Breast epithelium (tissue), 3 donors: ENCODE data around the gene LUZP1.

Experiments
- POLR2A ChIP-seq: fragments of 450-650 bp; IDR thresholded peaks from one replicate; pipeline ENCODE4 v1.6.1; 2016; ENCODE audit warnings: antibody characterized with exemption, mild to moderate bottlenecking, moderate library complexity
- POLR2AphosphoS5 ChIP-seq, 3 donors: sonication (generic); formaldehyde crosslinking; IDR thresholded peaks; one replicate each; pipeline ENCODE4 v1.6.1; 2017; ENCODE audit warnings: antibody characterized with exemption in 3 of 3
- TF ChIP-seq, protein P1 (sequence below), 3 donors: fragments of 450-650 bp; IDR thresholded peaks; one replicate each; pipeline ENCODE4 v1.5.1; 2016 to 2017; ENCODE audit warnings: antibody characterized with exemption in 3 of 3, mild to moderate bottlenecking in 3 of 3, moderate library complexity in 3 of 3

DNA sequence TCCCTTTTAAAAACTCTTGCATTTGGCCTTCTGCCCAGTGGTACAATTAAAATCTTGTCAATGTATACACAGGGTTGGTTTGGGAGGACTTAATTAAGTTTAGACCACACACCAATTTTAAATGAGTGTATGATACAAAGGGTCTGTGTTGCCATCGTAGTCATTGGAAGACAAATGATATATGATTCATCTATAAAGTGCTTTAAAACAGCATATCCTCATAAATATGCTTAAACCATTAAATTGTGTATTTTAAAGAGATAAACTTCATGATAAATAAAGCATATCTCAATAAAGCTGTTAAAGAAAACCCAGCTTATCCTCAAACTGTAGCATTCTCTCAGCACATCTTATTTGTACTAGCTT is 69.5 kb downstream of the LUZP1 start:
- TF ChIP-seq, protein P1, sequence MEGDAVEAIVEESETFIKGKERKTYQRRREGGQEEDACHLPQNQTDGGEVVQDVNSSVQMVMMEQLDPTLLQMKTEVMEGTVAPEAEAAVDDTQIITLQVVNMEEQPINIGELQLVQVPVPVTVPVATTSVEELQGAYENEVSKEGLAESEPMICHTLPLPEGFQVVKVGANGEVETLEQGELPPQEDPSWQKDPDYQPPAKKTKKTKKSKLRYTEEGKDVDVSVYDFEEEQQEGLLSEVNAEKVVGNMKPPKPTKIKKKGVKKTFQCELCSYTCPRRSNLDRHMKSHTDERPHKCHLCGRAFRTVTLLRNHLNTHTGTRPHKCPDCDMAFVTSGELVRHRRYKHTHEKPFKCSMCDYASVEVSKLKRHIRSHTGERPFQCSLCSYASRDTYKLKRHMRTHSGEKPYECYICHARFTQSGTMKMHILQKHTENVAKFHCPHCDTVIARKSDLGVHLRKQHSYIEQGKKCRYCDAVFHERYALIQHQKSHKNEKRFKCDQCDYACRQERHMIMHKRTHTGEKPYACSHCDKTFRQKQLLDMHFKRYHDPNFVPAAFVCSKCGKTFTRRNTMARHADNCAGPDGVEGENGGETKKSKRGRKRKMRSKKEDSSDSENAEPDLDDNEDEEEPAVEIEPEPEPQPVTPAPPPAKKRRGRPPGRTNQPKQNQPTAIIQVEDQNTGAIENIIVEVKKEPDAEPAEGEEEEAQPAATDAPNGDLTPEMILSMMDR (IDR thresholded peaks at IDR 0.05), result no peak
- no peak for TF ChIP-seq POLR2A
- no peak for TF ChIP-seq POLR2AphosphoS5 (IDR thresholded peaks at IDR 0.05)
